ENCODE measurements around the gene MESP1.

- TF ChIP-seq TAF1 (IDR thresholded peaks at IDR 0.05; ENCODE audit: borderline replicate concordance, low read depth, low read length) (no peak), POLR2AphosphoS5 (IDR thresholded peaks at IDR 0.05; ENCODE audit: low read depth, low read length) (no peak), POLR2A (IDR thresholded peaks at IDR 0.05; ENCODE audit: low read depth, low read length) (no peak)
Measured at GRCh38 chr15:89735773-89736172, 15.3 kb downstream of the MESP1 start.

Measured in GM12892 (cell line).